ENCODE results near the gene HTR4. TPM values are rescaled to one million over a fixed set of nuclear protein-coding genes. Genes with fewer than 3 reads are reported as not detected.

The HTR4 gene
- total RNA-seq, 4 donors from 2014 or later, result not detected

DNA sequence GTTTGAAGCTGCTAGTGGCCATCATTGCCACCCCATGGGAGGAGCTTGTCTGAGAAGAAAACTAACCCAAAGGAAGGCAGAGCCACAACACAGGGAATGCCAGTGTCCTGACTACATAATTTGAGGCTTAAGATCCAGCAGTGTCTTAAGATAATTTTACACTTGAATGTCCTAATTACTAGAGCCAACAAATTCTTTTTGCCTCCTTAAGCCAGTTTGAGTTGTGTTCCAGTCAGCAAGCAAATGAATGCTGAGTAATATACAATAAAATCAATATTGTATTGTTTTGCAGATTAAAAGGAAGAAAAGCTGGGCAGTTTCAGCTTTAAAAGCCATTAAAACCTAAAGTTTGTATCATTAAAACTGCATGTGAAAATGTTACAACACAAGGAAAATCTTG, 13.9 kb downstream of the HTR4 start:
- TF ChIP-seq, protein P1, sequence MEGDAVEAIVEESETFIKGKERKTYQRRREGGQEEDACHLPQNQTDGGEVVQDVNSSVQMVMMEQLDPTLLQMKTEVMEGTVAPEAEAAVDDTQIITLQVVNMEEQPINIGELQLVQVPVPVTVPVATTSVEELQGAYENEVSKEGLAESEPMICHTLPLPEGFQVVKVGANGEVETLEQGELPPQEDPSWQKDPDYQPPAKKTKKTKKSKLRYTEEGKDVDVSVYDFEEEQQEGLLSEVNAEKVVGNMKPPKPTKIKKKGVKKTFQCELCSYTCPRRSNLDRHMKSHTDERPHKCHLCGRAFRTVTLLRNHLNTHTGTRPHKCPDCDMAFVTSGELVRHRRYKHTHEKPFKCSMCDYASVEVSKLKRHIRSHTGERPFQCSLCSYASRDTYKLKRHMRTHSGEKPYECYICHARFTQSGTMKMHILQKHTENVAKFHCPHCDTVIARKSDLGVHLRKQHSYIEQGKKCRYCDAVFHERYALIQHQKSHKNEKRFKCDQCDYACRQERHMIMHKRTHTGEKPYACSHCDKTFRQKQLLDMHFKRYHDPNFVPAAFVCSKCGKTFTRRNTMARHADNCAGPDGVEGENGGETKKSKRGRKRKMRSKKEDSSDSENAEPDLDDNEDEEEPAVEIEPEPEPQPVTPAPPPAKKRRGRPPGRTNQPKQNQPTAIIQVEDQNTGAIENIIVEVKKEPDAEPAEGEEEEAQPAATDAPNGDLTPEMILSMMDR (IDR thresholded peaks at IDR 0.05), result no peak
- DNase-seq (ENCODE audit: low spot score) (no peak), ATAC-seq (ENCODE audit: low FRiP score) (no peak)

DNA sequence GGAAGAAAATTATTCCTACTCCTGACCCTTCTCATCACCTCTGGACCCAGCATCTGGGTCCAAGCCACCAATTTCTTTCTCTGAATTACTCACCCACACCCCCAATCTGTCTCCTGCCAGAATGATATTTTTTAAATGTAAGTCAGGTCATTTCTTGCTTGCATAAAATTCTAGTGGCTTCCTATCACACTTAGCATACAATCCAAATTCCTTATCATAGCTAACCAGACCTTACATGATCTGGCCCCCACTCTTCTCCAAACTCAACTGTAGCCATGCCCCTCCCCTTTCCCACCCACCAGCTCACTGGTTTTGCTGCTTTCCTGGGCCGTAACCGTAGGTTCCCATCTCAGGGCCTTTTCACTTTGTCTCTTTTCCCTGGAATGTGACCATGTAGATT, 15.2 kb downstream of the HTR4 start:
- DNase-seq (ENCODE audit: low spot score), result no peak
- no peak for ATAC-seq (ENCODE audit: low FRiP score)
- TF ChIP-seq, protein P1 (IDR thresholded peaks at IDR 0.05), result no peak

DNA sequence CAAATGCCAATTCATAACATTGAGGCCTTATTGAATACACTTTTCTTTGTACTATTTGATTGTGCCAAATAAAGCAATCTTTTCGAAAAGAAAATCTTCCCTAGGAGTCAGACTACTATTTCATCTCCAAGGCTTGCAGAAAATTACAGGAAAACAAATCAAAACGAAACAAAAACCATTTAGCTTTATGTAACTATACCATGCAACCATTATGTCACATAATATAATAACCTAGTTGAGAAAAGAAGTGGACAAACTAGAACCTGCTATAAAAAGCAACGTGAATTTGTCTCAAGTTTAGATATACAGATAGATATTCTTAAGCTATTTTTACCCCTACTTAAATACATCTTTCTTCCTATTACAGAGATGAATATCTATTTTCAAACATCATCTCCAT, 18.0 kb downstream of the HTR4 start:
- ATAC-seq (ENCODE audit: low FRiP score) (no peak), DNase-seq (ENCODE audit: low spot score) (no peak)
- TF ChIP-seq, protein P1 (IDR thresholded peaks at IDR 0.05), result no peak

DNA sequence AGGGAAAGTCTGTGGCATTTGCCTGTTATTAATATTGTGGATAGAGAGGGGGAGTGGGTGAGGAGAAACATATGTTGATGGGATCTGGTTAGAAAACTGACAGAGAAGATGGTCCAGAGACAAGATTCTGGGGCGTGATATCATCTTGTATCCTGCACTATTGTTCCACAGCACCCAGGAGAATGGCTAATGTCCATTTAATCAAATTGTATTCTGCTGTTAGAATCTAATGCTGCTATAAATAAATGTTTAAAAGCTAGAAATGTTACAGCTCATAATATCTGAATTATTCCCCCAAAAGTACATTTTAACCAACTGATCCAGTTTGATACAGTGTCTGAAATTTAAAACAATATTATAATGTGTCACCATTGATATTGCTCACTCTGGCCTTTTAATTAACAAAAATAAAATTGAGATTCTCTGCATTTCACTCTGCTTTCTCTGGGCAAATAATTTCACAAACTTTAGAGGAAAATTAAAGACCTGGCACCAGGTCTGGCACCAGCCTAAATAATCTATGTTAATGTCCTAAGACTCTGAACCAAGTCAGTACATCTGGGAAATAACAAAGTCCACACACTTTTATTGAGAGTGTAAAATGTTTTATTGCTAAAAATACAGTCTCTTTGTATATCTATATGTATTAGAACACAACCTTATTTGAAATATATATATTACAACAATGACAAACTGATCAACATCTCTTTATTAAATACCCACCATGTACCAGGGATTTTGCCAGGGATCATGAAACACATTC, 18.8 kb downstream of the HTR4 start:
- ATAC-seq (ENCODE audit: low FRiP score) (no peak), DNase-seq (ENCODE audit: low spot score) (no peak)
- TF ChIP-seq, protein P1 (IDR thresholded peaks at IDR 0.05), result no peak

DNA sequence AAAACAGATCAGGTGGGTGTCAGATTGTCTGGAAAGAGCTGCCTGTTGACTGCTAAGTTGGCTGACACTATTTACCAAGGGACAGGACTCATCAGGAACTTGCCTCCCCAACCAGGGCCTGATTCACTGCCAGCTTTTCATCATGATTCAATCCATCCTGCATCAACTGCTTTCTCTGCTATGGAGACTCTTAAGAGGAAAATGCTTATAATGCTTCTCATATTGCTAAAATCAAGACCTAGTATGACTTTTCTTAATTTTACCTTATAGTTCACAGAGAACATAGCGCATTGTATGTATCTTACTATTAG, 21.3 kb downstream of the HTR4 start:
- no peak for DNase-seq (ENCODE audit: low spot score)
- TF ChIP-seq, protein P1 (IDR thresholded peaks at IDR 0.05), result no peak
- ATAC-seq (ENCODE audit: low FRiP score), result no peak

DNA sequence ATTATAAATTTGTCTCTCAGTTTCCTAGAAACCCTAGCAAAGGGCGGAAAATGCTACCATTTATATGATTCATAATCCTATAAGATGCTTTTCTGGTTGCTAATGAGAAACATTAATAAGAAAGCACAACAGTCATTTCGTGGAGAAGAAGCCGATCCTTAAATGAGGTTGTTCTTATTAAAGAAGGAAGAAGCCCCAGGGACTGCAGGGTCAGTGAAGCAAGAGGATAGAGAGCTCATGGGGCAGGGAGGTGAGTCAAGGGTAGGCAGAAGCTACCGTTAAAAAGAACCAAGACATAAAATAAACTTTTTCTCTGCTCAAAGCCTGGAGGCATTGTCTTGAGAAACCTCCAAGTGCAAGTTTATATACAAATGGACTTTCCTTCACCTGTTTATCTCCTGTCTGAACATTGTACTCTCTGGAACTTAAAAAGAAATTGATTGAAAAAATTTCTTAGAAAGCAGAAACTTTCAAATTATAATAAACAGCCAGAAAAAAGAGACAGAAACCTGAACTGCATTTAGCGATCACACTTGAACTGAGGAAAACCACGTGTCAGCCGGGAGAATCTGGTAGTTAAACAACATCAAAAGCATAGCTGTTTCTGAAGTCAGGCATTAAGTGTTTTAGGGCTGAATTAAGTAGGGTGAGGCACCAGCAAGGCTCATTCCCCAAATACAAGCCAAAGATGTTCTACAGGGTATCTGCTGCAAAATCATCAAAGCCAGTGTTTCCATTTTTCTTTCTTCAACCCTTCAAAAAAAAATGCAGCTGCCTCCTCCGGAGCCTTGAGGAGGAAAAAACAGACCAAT, 21.9 kb downstream of the HTR4 start:
- TF ChIP-seq, protein P1 (IDR thresholded peaks at IDR 0.05), result no peak
- ATAC-seq (ENCODE audit: low FRiP score), result no peak
- DNase-seq (ENCODE audit: low spot score), result no peak

DNA sequence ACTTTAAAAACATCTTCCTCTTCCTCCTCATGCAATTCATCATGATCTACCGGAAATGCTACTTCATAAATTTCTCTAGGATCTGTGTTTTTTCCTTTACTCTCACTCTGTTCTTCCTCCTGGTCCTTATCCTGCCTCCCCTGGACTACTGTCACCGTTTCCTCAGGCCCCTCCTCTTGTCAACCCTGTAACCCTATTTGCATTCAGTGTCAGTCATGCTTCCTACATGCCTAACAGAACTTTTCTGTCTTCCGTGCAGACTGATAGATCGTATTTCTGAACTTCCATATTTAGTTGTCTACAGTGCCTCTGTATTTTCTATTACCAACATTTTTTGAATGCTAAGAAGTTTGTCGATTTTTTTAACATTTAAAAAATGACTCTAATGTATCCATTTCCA, 27.3 kb downstream of the HTR4 start:
- DNase-seq (ENCODE audit: low spot score) (no peak), ATAC-seq (ENCODE audit: low FRiP score) (no peak)
- TF ChIP-seq, protein P1 (IDR thresholded peaks at IDR 0.05), result no peak

Measured in omental fat pad (tissue), 4 donors.